ENCODE measurements around the gene NEURL1.

The NEURL1 gene

DNA sequence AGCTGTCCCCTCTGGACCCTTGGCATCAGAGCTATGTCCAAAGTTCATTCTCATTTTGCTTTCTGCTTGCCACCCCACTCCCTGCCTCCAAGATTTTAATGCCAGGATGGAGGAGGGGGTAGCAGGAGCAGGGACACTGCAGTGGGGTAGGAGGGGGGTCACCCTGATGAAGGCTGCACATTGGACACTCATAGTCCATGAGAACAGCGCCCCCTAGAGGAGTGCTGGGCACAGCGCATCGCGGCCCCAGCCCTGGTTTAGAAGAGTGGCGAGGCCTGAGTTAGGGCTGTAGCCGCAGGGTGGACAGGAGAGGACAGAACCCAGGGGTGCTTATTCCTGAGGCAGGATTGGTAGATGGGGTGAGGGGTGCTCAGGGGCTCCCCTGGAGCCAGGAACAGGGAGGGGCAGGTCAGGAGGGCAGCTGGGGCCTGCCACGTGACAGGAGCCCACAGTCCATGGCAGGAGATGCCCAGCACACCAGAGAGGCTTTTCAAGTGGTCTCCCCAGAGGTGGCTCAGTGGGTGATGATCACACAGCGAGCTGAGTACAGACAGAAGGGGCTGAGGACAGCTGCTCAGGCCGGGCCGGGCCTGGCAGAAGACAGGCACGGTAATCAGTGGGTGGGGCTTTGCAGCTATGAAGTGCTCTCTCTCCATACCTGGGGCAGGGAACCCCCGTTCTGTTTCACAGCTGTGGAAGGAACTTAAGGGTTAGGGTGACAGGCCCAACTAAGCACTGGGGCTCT is 71.4 kb downstream of the NEURL1 start:
- DNase-seq (ENCODE audit: low spot score): peak; percentile 49

GRCh38 chr10:103566536-103566935 is 73.0 kb downstream of the NEURL1 start:
- no peak for DNase-seq (ENCODE audit: low spot score)

DNA sequence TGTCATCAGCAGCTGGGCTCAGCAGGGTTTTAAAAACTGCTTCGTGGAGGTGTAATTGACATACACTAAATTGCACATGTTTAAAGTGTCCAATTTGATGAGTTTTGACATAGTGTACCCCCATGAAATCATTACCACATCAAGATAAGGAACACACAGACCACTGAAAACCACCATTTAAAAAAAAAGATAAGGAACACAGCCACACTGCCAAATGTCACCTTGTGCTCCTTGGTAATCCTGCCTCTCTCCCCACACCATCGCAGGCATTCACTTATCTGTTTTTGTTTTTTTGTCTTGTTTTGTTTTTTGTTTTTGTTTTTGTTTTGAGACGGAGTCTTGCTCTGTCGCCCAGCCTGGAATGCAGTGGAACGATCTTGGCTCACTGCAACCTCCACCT is 75.0 kb downstream of the NEURL1 start:
- DNase-seq (ENCODE audit: low spot score): no peak

- DNase-seq (ENCODE audit: low spot score): no peak
Measured at GRCh38 chr10:103569896-103570295, 76.4 kb downstream of the NEURL1 start.

DNA sequence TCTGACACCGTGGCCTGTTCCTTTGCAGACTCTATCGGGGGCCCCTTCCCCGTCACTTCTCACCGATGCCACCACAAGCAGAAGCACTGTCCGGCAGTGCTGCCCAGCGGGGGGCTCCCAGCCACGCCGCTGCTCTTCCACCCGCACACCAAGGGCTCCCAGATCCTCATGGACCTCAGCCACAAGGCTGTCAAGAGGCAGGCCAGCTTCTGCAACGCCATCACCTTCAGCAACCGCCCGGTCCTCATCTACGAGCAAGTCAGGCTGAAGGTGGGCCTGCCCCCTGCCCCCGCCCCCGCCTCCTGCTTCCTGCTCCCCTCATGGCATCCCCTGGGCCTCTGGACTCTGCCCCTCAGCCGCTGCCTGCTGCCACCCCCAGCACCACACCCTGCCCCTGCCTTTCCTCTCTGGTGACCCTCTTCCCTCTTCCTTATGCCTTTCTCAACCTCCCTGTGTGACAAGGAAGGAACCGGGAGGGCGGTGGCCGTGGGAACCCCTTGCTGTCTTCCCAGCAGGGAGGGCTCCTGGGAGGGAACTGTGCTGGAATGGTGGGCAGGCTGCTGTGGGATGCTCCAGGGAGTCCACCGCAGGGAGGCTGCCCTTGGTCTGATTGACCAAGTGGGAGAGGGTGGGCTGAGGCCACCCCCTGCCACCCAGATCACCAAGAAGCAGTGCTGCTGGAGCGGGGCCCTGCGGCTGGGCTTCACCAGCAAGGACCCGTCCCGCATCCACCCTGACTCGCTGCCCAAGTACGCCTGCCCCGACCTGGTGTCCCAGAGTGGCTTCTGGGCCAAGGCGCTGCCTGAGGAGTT is 77.5 kb downstream of the NEURL1 start:
- DNase-seq (ENCODE audit: low spot score): no peak

DNA sequence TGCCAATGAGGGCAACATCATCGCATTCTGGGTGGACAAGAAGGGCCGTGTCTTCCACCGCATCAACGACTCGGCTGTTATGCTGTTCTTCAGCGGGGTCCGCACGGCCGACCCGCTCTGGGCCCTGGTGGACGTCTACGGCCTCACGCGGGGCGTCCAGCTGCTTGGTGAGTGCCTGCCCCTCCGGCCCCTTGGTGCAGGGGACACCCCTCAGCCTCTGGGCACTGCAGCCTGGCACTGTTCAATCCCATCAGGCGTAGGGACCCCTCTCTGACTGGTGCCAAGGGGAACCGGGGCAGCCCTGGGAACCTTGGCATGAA is 78.1 kb downstream of the NEURL1 start:
- DNase-seq (ENCODE audit: low spot score): no peak

GRCh38 chr10:103572347-103573204 is 79.1 kb downstream of the NEURL1 start:
- DNase-seq (ENCODE audit: low spot score): no peak

DNA sequence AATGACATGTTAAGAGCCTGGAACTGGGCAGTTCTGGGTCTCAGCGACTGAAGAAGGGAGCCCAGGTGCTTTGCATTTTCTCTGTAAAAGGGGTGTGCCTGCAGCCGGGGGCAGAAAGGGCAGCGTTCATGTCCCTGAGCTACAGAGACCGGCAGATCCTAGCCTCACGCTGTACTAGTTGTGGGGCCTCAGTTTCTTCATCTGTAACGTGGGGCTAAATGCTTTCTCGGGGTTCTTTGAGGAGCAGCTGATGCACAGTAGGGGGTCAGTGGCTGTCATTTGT is 79.6 kb downstream of the NEURL1 start:
- DNase-seq (ENCODE audit: low spot score): no peak

DNA sequence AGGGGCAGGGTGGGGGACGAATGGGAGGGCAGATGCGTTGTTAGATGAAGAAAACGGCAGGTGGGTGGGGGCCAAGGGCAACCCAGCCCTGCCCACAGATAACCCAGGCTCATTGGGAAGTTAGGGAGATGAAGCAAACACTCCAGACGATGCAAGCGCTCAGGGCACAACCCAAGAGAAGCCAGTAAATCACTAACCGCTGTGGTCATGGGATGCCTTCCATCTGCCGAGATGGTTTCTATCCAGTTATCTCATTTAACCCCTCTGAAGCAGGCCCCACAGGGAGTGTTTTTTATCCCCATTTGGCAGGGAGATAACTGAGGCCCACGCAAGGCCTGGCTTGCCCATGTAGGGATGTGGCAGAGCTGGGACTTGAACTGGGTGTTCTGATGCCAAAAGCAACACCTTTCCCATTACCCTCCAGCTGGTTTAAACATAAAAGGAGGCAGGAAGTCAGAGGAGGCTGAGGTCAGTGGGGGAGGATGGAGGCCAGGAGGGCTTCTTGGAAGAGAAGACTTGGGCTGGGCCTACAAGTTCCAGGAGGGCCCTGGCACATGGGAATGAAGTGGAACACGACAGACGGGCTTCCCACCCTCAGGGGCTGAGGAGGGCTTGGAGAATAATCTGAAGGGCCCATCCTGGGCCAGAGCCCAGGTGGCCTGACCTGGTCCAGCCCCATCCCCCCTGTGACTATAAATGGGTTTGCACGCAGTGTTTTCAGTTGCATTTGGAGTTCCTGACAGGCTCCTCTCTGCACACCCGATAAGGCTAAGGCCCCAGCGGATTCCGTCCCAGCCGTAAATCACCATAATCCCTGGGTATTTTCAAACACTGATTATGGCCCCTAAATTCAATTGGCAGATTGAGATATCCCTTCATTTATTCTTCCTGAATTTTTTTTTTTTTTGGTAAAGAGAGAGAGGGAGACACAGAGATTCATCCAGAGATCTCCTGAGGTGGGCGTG is 80.9 kb downstream of the NEURL1 start:
- DNase-seq (ENCODE audit: low spot score): no peak

- DNase-seq (ENCODE audit: low spot score): no peak
Measured at GRCh38 chr10:103575416-103576075, 82.0 kb downstream of the NEURL1 start.

DNA sequence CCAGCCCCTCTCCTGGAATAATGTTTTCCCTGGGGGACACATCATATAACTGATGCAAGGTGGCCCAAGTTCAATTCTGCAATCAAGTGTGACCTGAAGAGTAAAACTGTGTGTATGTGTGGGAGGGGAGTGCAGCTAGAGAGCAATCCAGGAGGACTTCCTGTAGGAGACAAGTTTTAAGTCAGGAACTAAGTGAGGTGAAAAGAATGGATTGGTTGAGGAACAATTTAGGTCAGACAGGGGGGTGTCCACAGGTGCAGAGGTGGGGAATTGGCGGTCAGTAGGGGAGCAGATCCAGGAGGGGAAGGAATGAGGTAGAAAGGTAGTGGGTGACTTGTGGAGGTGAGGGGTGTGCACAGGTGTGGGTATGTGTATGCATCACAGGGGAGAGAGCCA is 82.6 kb downstream of the NEURL1 start:
- no peak for DNase-seq (ENCODE audit: low spot score)

- DNase-seq (ENCODE audit: low spot score): no peak
Measured at GRCh38 chr10:103576862-103577261, 83.4 kb downstream of the NEURL1 start.

DNA sequence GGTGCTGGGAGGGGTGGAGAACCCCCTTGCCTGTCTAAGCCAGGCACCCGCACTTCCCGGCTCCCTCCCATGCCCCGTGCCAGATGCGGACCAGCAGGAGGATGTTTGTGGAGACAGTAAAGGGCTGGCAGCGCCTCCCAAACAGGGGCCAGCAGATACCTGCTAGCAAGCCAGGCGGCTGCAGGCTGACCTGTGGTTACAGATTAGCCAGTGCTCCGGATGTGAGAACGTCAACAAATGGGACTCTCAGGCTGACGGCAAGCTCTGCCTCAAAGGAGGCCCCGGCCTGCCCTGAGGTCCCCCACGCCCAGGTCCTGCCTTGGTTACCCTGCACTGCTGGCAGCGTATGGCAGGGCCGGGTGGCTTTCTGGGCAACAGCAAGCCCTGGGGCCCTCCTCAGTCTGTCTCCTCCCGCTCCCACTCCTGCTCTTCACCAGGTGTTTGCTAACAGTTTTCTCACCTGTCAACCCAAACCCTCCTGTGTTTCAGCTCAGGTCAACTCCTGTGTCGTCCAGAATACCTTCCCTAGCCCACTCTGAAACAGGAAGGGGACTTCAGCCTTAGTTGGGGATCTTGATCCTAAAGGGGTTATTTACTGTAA is 85.4 kb downstream of the NEURL1 start:
- DNase-seq (ENCODE audit: low spot score): no peak

DNA sequence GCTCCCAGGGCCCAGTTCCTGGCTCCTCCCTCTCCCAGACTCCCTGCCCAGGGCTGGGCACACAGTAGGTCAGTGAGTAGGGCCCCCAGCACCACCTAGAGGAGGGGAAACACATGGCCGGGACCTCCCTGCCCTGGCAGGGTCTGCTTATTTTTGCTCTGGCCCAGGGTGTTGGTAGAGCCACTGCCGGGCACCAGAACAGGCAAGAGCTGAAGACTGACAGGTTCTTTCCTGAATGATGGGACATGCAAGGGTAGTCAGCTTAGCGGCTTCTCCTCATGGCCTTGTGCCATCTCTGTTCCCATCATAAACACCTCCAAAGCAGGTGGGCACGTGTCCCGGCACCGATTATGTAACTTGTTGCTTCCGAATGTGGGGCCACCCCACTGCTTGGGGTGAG is 86.5 kb downstream of the NEURL1 start:
- no peak for DNase-seq (ENCODE audit: low spot score)

- DNase-seq (ENCODE audit: low spot score): no peak
Measured at GRCh38 chr10:103580430-103580829, 86.9 kb downstream of the NEURL1 start.

DNA sequence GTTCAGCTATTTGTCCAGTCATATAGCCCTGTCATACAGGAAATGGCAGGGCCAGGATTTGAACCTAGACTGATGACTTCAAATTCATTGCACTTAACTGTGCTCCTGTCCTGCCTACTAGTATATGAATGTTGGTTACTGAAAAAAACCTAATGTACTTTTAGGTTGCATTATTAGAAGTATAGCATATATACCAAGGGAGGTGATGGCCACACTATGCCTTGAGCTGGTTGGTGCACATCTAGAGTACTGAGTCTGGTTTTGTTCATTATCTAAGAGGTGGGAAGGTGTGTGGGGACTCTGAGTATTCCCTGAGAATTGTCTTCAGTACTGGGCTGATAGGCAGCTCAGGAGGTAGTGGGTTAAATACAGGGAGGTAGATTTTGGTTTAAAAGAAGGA is 88.0 kb downstream of the NEURL1 start:
- no peak for DNase-seq (ENCODE audit: low spot score)

DNA sequence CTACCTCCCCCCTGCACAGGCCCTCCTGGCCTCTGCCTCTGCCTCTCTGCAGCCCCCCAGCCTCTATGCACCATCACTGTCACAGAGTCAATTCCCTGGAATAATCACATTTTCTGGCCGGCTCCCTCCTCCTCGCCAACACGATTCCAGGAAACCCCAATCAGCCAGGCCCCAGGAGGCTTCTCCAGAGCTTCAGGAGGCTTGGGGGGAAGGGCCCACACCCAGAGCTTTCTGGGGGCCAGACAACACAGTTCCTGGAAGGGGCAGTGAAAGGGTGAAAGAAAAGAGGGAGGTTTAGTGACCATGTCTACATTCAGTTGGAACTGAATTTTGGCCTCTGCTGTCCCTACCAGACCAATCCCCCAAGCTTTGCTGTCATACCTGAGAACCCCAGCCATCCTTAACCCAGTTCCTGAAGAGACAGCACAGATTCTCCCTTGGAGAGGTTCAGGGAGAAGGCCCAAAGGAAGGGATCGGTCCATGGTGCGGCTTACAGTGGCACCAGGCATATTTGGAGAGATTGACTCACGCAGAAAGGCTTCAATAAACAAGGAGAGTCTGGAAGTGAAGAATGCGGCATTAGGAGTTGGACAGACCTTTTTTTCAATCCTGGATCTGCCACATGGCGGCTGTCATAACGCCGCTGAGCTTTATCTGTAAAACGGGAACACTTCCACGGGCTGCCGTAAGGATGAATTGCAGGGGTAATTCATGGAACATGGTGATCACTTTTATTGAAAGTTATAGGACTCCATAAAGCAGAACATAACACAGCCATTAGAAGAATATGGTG is 89.0 kb downstream of the NEURL1 start:
- no peak for DNase-seq (ENCODE audit: low spot score)

- no peak for DNase-seq (ENCODE audit: low spot score)
Measured at GRCh38 chr10:103583871-103584215, 90.3 kb downstream of the NEURL1 start.

- peak; percentile 52 for DNase-seq (ENCODE audit: low spot score)
Measured at GRCh38 chr10:103584216-103585010, 90.9 kb downstream of the NEURL1 start.
